Activated CD8-positive, alpha-beta memory T cell treated with anti-CD3 and anti-CD28 coated beads, Interleukin-2, amount 50 U/mL, for 1 hour (primary cell): ENCODE results near the gene CALN1.
"Not testable (repeated sequence)": the region's sequence is repeated elsewhere in the genome, so short reads cannot be mapped to it uniquely, and the experiment has no call there.

ENCODE experiments used
- DNase-seq: peaks from one replicate; pipeline ENCODE4 v3.0.0-alpha.2; 2020; ENCODE audit errors: extremely low read depth

CALN1 gene

DNA sequence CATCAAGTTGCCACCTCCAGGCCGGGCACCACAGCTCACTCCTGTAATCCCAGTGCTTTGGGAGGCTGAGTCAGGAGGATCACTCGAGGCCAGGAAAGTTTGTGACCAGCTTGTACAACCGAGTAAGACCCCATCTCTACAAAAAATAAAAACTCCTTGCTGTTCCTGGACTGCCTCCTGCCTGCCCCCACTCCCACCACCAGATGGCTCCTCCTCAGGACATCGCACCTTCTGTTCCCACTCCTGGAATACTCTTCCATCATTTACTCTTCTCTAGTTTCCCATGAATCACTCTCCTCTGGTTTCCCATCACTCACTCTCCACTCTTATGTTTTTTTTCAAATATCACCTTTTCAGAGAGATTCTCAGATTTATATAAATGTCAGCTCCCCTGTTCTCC is 540.7 kb downstream of the CALN1 start:
- DNase-seq = no peak

DNA sequence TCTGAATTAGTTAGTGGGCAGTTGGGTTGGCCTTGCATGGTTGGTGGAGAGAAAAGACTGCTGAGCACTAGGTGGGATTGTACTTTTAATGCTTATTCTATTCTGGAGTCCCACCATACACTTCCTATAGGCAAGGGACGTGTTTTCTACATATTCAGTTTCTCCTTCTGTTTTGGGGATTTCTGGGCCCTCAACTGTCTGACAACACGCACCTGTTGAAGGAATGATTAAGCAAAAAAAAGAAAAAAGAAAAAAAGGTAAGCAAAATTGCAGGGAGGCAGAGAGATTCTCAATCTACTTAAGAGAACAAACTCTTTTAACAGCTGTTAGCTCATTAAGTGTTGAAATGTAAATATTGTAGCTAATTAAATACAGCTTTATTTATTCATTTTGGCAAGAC is 541.3 kb downstream of the CALN1 start:
- DNase-seq = no peak

DNA sequence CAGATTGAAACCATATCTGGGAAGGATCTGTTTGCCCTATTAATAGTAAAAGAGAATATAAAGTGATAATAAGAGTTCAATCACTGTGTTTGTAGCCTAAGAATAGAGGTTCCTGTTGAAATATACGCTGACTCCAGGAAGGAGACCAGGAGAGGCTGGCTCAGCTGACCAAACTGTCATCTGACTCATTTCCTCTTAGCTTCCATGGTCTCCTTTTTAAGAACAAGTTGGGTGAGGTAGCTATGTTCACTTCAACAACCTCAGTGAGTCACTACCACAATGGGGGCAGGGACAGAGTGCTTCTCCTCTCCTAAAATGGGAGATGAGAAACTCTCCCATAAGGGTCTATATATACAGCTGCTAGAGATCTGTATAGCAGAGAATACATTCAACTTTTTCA is 543.3 kb downstream of the CALN1 start:
- no peak for DNase-seq

DNA sequence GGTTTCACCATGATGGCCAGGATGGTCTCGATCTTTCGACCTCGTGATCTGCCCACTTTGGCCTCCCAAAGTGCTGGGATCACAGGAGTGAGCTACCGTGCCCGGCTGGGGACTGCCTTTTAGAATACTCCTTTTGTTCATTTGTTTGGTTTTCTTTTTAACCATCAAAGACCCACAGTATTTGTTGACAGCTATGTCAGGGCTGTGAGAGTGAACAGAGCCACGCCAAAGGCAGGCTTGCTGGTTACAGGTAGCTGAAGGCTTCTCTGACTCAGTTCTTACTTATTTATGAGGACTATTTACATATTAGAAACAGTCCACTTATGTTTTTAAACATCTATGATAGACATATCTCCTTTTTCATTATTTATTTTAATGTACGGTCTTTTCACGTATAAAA is 544.5 kb downstream of the CALN1 start:
- no peak for DNase-seq

- no peak for DNase-seq
These were observed 547.0 kb downstream of the CALN1 start for GRCh38 chr7:71865172-71865571.

DNA sequence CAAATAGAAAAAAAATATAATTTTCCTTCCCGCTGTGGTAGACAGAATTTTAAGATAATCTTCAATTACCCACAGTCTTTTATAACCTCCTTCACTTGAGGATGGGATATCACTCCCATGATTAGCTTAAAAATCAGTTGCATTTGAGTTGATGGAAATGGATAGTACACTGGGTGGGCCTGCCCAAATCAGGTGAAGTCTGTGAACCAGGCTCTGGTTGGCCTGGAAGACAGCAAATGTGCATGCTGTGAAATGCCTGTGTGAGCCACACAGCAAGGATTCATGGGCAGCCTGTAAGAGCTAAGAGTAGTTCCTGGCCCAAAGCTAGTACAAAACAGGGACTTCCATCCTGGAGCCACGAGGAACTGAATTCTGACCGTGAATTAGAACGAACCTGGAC is 548.0 kb downstream of the CALN1 start:
- no peak for DNase-seq

DNA sequence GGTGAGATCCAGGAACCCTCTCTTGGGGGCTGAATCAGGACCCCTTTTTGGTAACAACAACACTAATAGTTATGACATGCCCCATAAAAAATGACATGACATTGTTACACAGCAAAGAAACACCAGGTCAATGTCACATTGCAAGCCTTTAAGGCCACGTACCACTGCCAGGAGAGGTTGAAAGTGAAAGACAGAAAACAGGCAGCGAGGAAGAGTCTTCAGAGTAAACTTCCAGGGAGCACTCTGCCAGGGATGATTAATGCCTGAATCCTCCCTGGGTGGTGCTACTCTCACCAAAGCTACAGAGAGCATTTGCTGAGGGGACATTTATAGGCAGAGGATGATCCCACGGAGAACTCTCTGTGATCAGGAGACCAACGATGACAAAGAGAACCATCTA is 551.6 kb downstream of the CALN1 start:
- DNase-seq = no peak

- DNase-seq = no peak
These were observed 554.8 kb downstream of the CALN1 start for GRCh38 chr7:71857338-71857737.

DNA sequence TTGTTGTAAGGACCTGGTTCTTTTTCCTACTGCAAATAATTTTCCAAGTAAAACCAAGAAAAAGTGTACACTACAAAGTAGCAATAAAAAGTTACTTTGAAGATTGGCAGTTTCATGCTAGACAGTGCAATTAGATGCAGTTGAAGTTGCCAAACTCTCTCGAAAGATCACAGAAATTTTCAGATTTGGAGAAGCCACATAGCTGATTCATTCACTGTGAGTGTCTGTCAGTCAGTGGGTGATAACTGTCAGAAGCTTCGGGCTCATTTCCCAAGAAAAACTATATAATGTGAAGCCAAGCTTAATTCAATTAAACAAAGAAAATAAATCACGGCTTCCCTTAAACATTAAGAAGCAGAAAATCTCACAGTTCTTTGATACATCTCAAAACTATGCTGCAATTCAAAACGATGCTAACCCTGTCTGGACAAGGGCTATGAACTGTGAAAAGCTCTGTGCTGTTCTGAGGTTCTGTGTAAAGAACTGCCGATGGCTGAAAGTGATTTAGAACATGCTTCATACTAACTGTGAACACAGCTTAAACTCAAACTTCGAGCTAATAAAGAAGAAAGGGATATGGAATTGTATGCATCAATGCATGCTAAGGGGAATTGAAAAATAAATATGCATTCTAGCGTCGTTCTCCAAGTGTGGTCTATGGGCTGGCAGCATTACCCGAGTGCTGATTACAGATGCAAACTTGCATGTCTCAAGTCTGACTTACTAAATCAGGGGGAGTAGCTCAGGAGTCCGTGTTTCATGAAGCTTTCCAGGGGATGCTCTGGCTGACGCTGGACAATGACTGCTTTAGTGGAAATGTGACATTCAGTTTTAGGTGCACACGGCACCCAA is 557.4 kb downstream of the CALN1 start:
- DNase-seq = no peak

- DNase-seq = no peak
These were observed 560.2 kb downstream of the CALN1 start for GRCh38 chr7:71851776-71852498.

GRCh38 chr7:71846160-71846559 is 566.0 kb downstream of the CALN1 start:
- no peak for DNase-seq

DNA sequence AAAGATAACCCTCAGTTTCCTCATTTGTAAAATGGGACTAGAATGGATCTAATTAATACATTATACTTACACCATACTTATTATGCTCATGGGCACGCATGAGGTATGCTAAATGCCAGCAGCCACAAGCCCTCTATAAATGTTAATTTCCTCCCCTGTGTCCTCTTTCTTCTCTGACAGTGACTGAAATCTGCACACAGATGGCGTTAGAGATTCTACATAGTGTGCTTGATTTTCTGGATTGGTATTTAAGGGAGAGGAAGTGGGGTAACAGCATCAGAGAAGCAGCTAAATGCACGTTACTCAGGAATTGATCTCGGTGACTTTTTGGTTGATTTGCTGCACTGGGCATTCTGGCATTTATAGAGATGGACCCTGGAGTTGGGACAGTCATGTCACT is 568.5 kb downstream of the CALN1 start:
- no peak for DNase-seq

DNA sequence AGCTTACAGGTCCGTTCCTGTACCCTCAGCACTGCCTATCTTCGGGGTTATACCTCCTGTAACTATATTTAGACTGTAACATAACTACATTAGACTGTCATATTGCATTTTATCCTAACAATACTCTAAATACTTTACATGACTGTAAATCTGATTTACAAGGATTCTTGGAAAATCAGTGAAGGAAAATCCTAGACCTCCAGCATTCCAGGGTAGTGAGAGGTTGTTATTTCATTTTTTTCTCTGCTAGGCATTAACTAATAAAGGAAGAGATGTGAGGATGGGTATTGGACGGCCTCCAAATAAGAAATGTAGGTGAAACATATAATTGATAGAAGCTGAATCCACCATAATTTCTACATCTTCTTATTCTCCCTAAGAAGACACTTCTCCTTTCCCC is 569.4 kb downstream of the CALN1 start:
- no peak for DNase-seq

- no peak for DNase-seq
These were observed 569.8 kb downstream of the CALN1 start for GRCh38 chr7:71842381-71842780.

- DNase-seq = no peak
These were observed 577.1 kb downstream of the CALN1 start for GRCh38 chr7:71835056-71835455.

GRCh38 chr7:71829515-71829914 is 582.6 kb downstream of the CALN1 start:
- DNase-seq = no peak

DNA sequence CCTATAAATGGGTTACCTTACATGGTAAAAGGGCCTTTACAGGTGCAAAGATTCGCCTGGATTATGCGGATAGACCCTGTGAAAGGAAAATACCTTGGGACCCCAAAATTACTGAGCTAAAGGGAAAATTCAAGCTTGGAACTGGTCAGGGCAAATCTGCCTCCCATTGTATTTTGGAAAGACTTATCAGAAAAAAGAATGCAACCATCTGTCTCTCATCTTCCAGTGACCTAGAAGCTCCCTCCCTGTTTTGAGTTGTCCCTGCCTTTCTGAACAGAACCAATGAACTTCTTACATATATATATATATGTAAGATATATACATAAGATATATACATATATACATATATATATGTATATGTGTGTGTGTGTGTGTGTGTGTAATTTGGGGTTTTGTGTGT is 583.8 kb downstream of the CALN1 start:
- DNase-seq = no peak

GRCh38 chr7:71826141-71826540 is 586.0 kb downstream of the CALN1 start:
- no peak for DNase-seq

DNA sequence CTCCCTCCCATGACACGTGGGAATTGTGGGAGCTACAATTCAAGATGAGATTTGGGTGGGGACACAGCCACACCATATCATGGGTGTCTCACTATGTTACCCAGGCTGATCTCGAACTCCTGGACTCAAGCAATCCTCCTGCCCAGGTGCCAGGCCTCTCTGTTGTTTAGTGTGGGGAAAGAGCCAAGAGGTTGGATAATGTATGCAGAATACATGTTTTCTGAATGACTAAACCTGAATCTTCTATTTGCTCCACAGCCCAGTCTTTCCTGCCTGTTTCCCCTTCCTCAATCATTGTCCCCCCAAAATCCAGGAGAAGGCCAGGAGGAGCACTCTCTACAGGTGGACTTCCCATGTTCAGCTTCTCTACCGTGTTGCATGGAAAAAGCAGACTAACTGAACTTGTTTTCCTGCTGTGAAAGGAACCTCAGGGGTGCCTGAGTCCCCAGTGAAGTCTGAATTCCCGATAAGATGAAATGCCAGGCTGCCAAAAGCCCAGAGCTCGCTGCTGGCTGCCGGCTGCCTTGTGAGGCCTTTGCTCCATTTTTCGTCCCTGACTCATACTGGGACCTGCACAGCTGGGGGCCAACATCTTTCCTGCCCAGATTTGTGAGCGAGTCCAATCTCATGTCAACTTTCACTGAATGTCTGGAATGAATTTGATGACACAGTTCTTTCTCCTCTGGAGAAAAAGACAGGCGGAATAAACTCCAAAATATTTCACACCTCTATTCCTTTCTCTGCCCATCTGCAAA is 588.0 kb downstream of the CALN1 start:
- DNase-seq = no peak

DNA sequence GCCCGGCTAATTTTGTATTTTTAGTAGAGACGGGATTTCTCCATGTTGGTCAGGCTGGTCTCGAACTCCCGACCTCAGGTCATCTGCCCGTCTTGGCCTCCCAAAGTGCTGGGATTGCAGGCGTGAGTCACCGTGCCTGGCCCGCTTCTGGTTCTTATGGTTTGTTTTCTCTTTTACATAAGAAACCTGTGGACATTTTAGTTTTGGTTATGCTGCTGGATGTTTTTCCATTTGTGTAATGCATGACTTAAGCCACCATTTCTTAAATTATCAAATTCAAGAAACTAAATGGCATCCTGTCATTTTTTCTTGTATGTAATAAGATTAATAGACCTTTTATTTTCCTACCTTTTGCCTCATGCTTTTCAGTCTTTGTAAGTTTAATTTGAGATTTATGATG is 589.7 kb downstream of the CALN1 start:
- not testable (repeated sequence) for DNase-seq

DNA sequence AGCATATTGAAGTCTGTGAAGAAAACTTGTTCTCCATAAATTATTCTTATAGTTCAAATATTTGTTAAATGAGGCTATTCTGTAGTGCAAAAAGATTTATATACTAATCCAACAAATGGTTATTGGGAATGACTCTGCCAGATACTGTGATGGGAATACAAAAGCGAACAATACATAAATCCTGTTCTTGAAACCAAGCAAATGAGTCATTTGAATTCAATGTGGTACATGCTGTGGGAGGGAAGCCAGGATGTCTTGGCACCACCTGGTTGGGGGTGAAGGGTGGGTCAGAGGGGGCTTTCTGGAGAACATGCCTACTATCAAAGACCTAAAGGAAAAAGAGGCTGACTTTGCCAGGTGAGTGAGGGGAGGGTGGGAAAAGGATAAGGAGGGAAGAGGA is 594.2 kb downstream of the CALN1 start:
- DNase-seq = no peak

DNA sequence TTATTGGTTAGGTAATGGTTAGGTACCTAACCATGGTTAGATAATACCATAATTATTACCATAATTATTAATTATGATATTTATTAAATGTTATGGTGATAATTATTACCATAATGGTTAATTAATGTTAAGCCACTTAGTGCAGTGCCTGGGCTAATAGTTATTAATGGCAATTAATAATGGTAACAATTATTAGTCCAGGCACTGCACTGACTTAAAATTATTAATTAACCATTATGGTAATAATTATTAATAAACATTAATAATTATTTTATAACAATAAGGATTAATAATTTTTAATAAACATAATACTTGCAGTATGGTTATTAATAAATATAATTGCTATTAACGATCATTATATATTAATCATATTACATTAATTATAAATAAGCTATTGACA is 604.0 kb downstream of the CALN1 start:
- no peak for DNase-seq

DNA sequence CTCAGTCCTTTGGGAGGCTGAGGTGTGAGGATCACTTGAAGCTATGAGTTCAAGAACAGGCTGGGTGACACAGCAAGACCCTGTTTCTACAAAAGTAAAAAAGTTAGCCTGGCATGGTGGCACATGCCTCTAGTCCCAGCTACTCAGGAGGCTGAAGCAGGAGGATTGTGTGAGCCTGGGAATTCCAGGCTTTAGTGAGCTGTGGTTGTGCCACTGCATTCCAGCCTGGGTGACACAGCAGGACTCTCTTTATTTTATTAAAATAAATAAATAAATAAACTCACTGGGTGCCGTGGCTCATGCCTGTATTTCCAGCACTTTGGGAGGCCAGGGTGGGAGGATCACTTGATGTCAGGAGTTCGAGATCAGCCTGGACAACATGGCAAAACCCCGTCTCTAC is 607.9 kb downstream of the CALN1 start:
- no peak for DNase-seq
